ENCODE results near the gene LILRB1.
"Not testable (repeated sequence)": the region's sequence is repeated elsewhere in the genome, so short reads cannot be mapped to it uniquely, and the experiment has no call there.

DNA sequence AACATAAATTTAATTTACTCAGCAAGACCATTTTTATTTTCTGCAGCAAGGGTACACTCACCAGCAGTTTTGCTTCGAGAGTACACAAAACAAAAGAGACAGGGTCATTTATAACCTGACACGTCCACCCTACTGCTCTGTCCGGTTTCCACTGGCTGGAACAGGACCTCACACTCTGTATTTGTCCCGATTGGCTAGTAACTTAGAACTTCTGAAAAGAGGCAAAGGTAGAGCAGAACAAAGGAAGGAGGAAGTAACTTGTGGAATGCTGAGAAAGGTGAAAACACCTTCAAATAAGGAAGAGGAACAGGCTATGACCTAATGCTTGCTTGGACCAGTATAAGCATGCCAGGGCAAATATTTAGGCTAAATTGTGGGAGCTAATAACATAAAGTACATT lies 2.4 kb upstream of the LILRB1 start:
- TF ChIP-seq EZH2 (IDR thresholded peaks at IDR 0.05; ENCODE audit: low read length, unreplicated experiment); EZH2phosphoT487 (IDR thresholded peaks at IDR 0.05; ENCODE audit: borderline replicate concordance, low read length): not testable (repeated sequence)
- TF ChIP-seq, protein P1, sequence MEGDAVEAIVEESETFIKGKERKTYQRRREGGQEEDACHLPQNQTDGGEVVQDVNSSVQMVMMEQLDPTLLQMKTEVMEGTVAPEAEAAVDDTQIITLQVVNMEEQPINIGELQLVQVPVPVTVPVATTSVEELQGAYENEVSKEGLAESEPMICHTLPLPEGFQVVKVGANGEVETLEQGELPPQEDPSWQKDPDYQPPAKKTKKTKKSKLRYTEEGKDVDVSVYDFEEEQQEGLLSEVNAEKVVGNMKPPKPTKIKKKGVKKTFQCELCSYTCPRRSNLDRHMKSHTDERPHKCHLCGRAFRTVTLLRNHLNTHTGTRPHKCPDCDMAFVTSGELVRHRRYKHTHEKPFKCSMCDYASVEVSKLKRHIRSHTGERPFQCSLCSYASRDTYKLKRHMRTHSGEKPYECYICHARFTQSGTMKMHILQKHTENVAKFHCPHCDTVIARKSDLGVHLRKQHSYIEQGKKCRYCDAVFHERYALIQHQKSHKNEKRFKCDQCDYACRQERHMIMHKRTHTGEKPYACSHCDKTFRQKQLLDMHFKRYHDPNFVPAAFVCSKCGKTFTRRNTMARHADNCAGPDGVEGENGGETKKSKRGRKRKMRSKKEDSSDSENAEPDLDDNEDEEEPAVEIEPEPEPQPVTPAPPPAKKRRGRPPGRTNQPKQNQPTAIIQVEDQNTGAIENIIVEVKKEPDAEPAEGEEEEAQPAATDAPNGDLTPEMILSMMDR (conservative IDR thresholded peaks at IDR 0.05; ENCODE audit: low read depth, low read length): not testable (repeated sequence)
